HG03045 (cell line): Measurements from ENCODE around the gene NACC2.

ENCODE experiments used
- ATAC-seq: cut with Tn5 transposase; IDR thresholded peaks from one replicate; pipeline ENCODE4 v1.9.1; 2021; ENCODE audit warnings: mild to moderate bottlenecking, moderate library complexity; ENCODE audit not compliant: unreplicated experiment

Gene NACC2

GRCh38 chr9:135998410-135999071 is 96.5 kb downstream of the NACC2 start:
- no peak for ATAC-seq

GRCh38 chr9:135998016-135998380 is 97.1 kb downstream of the NACC2 start:
- no peak for ATAC-seq

GRCh38 chr9:135997090-135998015 is 97.7 kb downstream of the NACC2 start:
- no peak for ATAC-seq

GRCh38 chr9:135995816-135996215 is 99.3 kb downstream of the NACC2 start:
- no peak for ATAC-seq

- ATAC-seq: no peak
Measured at GRCh38 chr9:135994501-135995192, 100.4 kb downstream of the NACC2 start.

GRCh38 chr9:135993765-135994500 is 101.2 kb downstream of the NACC2 start:
- ATAC-seq: no peak

GRCh38 chr9:135993409-135993742 is 101.7 kb downstream of the NACC2 start:
- no peak for ATAC-seq

GRCh38 chr9:135992486-135993408 is 102.3 kb downstream of the NACC2 start:
- ATAC-seq: no peak

GRCh38 chr9:135991771-135992170 is 103.3 kb downstream of the NACC2 start:
- ATAC-seq: no peak

GRCh38 chr9:135990468-135991429 is 104.3 kb downstream of the NACC2 start:
- ATAC-seq: no peak

- no peak for ATAC-seq
Measured at GRCh38 chr9:135989722-135990467, 105.2 kb downstream of the NACC2 start.

- no peak for ATAC-seq
Measured at GRCh38 chr9:135989157-135989556, 105.9 kb downstream of the NACC2 start.

- no peak for ATAC-seq
Measured at GRCh38 chr9:135988493-135988892, 106.6 kb downstream of the NACC2 start.

- ATAC-seq: no peak
Measured at GRCh38 chr9:135987838-135988404, 107.2 kb downstream of the NACC2 start.

GRCh38 chr9:135986605-135987004 is 108.5 kb downstream of the NACC2 start:
- no peak for ATAC-seq

- no peak for ATAC-seq
Measured at GRCh38 chr9:135985889-135986288, 109.2 kb downstream of the NACC2 start.

- no peak for ATAC-seq
Measured at GRCh38 chr9:135985459-135985774, 109.7 kb downstream of the NACC2 start.
